ENCODE measurements around the gene MUCL3.

GRCh38 chr6:30930506-30930905, 10.3 kb upstream of the MUCL3 start:
- TF ChIP-seq POLR2AphosphoS5 (IDR thresholded peaks at IDR 0.05; ENCODE audit: low read depth, low read length): no peak
- TF ChIP-seq POLR2A (IDR thresholded peaks at IDR 0.05; ENCODE audit: low read depth, low read length): no peak
- TF ChIP-seq TAF1 (IDR thresholded peaks at IDR 0.05; ENCODE audit: borderline replicate concordance, low read depth, low read length): no peak
